22Rv1 (cell line): ENCODE results near the gene PSD2.

Source experiments
- CTCF ChIP-seq: fragments of 450-650 bp; IDR thresholded peaks from 2 replicates; pipeline ENCODE4 v1.5.1; 2017; ENCODE audit warnings: mild to moderate bottlenecking
- ZFX ChIP-seq: fragments of 450-650 bp; IDR thresholded peaks from 2 replicates; pipeline ENCODE4 v1.6.1; 2017; ENCODE audit warnings: antibody characterized with exemption, borderline replicate concordance

- TF ChIP-seq CTCF = no peak
- TF ChIP-seq ZFX = no peak
Measured at GRCh38 chr5:139845846-139846681, 50.5 kb downstream of the PSD2 start.
